Measurements from ENCODE around the gene USP14.
A peak's percentile ranks its signal among the peaks of the same experiment; 100 is the strongest.
"Not testable (repeated sequence)": the region's sequence is repeated elsewhere in the genome, so short reads cannot be mapped to it uniquely, and the experiment has no call there.

Gene USP14

GRCh38 chr18:158128-159036, at the start of gene USP14:
Gene USP14, plus strand, starts transcription at chr18:158557. Its CDS starts 142 bp downstream, at chr18:158699.
- Mint-ChIP-seq H3K4me1 (ENCODE audit: low read depth) (peaks cover 40% of the 10 kb centered on the region), H3K4me3 (peak within 1 kb of the TSS; percentile 95), H3K27me3 (no peaks in the 10 kb centered on the region), H3K27ac (peak within 1 kb of the TSS; percentile 96), H3K9me3 (no peaks in the 10 kb centered on the region), H3K36me3 (ENCODE audit: low read depth) (peaks cover 20% of the 10 kb centered on the region)

GRCh38 chr18:108665-109063, 49.7 kb upstream of the USP14 start:
- peaks cover 15% of the 10 kb centered on the region for H3K9me3 Mint-ChIP-seq
- H3K4me1 Mint-ChIP-seq (ENCODE audit: low read depth); H3K4me3 Mint-ChIP-seq; H3K36me3 Mint-ChIP-seq (ENCODE audit: low read depth); H3K27me3 Mint-ChIP-seq; H3K27ac Mint-ChIP-seq: not testable (repeated sequence)

GRCh38 chr18:109130-109921, 49.0 kb upstream of the USP14 start:
- H3K4me1 Mint-ChIP-seq (ENCODE audit: low read depth); H3K36me3 Mint-ChIP-seq (ENCODE audit: low read depth); H3K27ac Mint-ChIP-seq; H3K27me3 Mint-ChIP-seq; H3K4me3 Mint-ChIP-seq: not testable (repeated sequence)
- peaks cover 15% of the 10 kb centered on the region for H3K9me3 Mint-ChIP-seq

GRCh38 chr18:109922-110261, 48.5 kb upstream of the USP14 start:
- H3K4me3 Mint-ChIP-seq; H3K27ac Mint-ChIP-seq; H3K4me1 Mint-ChIP-seq (ENCODE audit: low read depth); H3K27me3 Mint-ChIP-seq; H3K36me3 Mint-ChIP-seq (ENCODE audit: low read depth): not testable (repeated sequence)
- H3K9me3 Mint-ChIP-seq: peaks cover 15% of the 10 kb centered on the region

- peak overlapping the region; percentile 91 for H3K27ac Mint-ChIP-seq
- H3K27me3 Mint-ChIP-seq; H3K4me1 Mint-ChIP-seq (ENCODE audit: low read depth); H3K36me3 Mint-ChIP-seq (ENCODE audit: low read depth): not testable (repeated sequence)
- peaks cover 15% of the 10 kb centered on the region for H3K9me3 Mint-ChIP-seq
- peak overlapping the region; percentile 0 for H3K4me3 Mint-ChIP-seq
Observed at GRCh38 chr18:110351-111201, 47.8 kb upstream of the USP14 start.

GRCh38 chr18:111306-112014, 46.9 kb upstream of the USP14 start:
- Mint-ChIP-seq H3K4me3 (peak overlapping the region; percentile 72), H3K27me3 (no peaks in the 10 kb centered on the region), H3K27ac (peak overlapping the region; percentile 91), H3K4me1 (ENCODE audit: low read depth) (peaks cover 8% of the 10 kb centered on the region), H3K9me3 (peaks cover 19% of the 10 kb centered on the region), H3K36me3 (ENCODE audit: low read depth) (peaks cover 3% of the 10 kb centered on the region)

GRCh38 chr18:112015-112733, 46.2 kb upstream of the USP14 start:
- H3K27ac Mint-ChIP-seq; H3K36me3 Mint-ChIP-seq (ENCODE audit: low read depth); H3K4me3 Mint-ChIP-seq; H3K4me1 Mint-ChIP-seq (ENCODE audit: low read depth); H3K27me3 Mint-ChIP-seq: not testable (repeated sequence)
- H3K9me3 Mint-ChIP-seq: peaks cover 16% of the 10 kb centered on the region

- not testable (repeated sequence) for H3K4me1 Mint-ChIP-seq (ENCODE audit: low read depth); H3K4me3 Mint-ChIP-seq; H3K9me3 Mint-ChIP-seq; H3K27me3 Mint-ChIP-seq; H3K27ac Mint-ChIP-seq; H3K36me3 Mint-ChIP-seq (ENCODE audit: low read depth)
Observed at GRCh38 chr18:120539-121260, 37.7 kb upstream of the USP14 start.

GRCh38 chr18:135045-135444, 23.3 kb upstream of the USP14 start:
- Mint-ChIP-seq H3K9me3 (no peaks in the 10 kb centered on the region), H3K27ac (no peak overlapping the region), H3K27me3 (no peaks in the 10 kb centered on the region), H3K36me3 (ENCODE audit: low read depth) (no peaks in the 10 kb centered on the region), H3K4me3 (no peak overlapping the region), H3K4me1 (ENCODE audit: low read depth) (peaks cover 4% of the 10 kb centered on the region)

GRCh38 chr18:136433-136832, 21.9 kb upstream of the USP14 start:
- Mint-ChIP-seq H3K9me3 (no peaks in the 10 kb centered on the region), H3K4me3 (no peak overlapping the region), H3K4me1 (ENCODE audit: low read depth) (peaks cover 4% of the 10 kb centered on the region), H3K36me3 (ENCODE audit: low read depth) (no peaks in the 10 kb centered on the region), H3K27ac (no peak overlapping the region), H3K27me3 (peaks cover 2% of the 10 kb centered on the region)

- H3K36me3 Mint-ChIP-seq (ENCODE audit: low read depth): no peaks in the 10 kb centered on the region
- H3K27me3 Mint-ChIP-seq: peaks cover 8% of the 10 kb centered on the region
- H3K4me3 Mint-ChIP-seq: no peak overlapping the region
- H3K4me1 Mint-ChIP-seq (ENCODE audit: low read depth): peaks cover 4% of the 10 kb centered on the region
- H3K9me3 Mint-ChIP-seq: no peaks in the 10 kb centered on the region
- no peak overlapping the region for H3K27ac Mint-ChIP-seq
Observed at GRCh38 chr18:137327-137726, 21.0 kb upstream of the USP14 start.

GRCh38 chr18:140670-141266, 17.6 kb upstream of the USP14 start:
- peaks cover 4% of the 10 kb centered on the region for H3K4me1 Mint-ChIP-seq (ENCODE audit: low read depth)
- no peaks in the 10 kb centered on the region for H3K9me3 Mint-ChIP-seq
- H3K4me3 Mint-ChIP-seq: no peak overlapping the region
- no peaks in the 10 kb centered on the region for H3K36me3 Mint-ChIP-seq (ENCODE audit: low read depth)
- H3K27ac Mint-ChIP-seq: no peak overlapping the region
- peaks cover 23% of the 10 kb centered on the region for H3K27me3 Mint-ChIP-seq

GRCh38 chr18:142624-143296, 15.6 kb upstream of the USP14 start:
- not testable (repeated sequence) for H3K27ac Mint-ChIP-seq; H3K4me1 Mint-ChIP-seq (ENCODE audit: low read depth); H3K4me3 Mint-ChIP-seq; H3K36me3 Mint-ChIP-seq (ENCODE audit: low read depth); H3K9me3 Mint-ChIP-seq
- H3K27me3 Mint-ChIP-seq: peaks cover 25% of the 10 kb centered on the region

All from stimulated activated naive CD8-positive, alpha-beta T cell treated with anti-CD3 and anti-CD28 coated beads, Interleukin-15, Interleukin-2, amounts not matched to agents 100 ng/mL and 50 ng/mL, for 24 hours (primary cell).